SJCRH30 (cell line): ENCODE results near the gene OLA1. TPM values are rescaled to one million over a fixed set of nuclear protein-coding genes. Genes with fewer than 3 reads are reported as not detected.

ENCODE experiments used
- DNase-seq, 2 experiments: peaks; one replicate each; pipeline ENCODE4 v3.0.0-alpha.2; 2015 to 2020
- H3K27ac ChIP-seq: fragments of 250-450 bp; sonication (Bioruptor Pico); 2 replicates; pipeline ENCODE4 v1.5.1; 2020; ENCODE audit warnings: mild to moderate bottlenecking, moderate library complexity
- H3K27me3 ChIP-seq: fragments of 250-450 bp; sonication (Bioruptor Pico); 2 replicates; pipeline ENCODE4 v1.5.1; 2020; ENCODE audit warnings: mild to moderate bottlenecking, moderate library complexity
- H3K36me3 ChIP-seq: fragments of 250-450 bp; sonication (Bioruptor Pico); 2 replicates; pipeline ENCODE4 v1.5.1; 2020; ENCODE audit warnings: mild to moderate bottlenecking, moderate library complexity
- H3K4me1 ChIP-seq: fragments of 250-450 bp; sonication (Bioruptor Pico); 2 replicates; pipeline ENCODE4 v1.5.1; 2020; ENCODE audit warnings: mild to moderate bottlenecking, moderate library complexity
- H3K4me3 ChIP-seq: fragments of 250-450 bp; sonication (Bioruptor Pico); 2 replicates; pipeline ENCODE4 v1.5.1; 2020; ENCODE audit warnings: mild to moderate bottlenecking, moderate library complexity
- H3K9me3 ChIP-seq: fragments of 250-450 bp; sonication (Bioruptor Pico); replicated peaks from 2 replicates; pipeline ENCODE4 v1.5.1; 2020; ENCODE audit warnings: mild to moderate bottlenecking, moderate library complexity
- total RNA-seq: library from RNA; depleted of rRNA; stranded (reverse); fragments of >200 nt; shearing (Covaris generic); gene quantifications from 2 replicates; pipeline ENCODE4 v1.2.3, GENCODE V29; 2014

The OLA1 gene
- total RNA-seq, 1 experiment from 2014 or later, result 231 TPM

GRCh38 chr2:174088706-174089460 lies 159.4 kb downstream of the OLA1 start:
- no peaks in the 10 kb centered on the region for H3K27me3 ChIP-seq
- no peak overlapping the region for H3K27ac ChIP-seq
- H3K4me1 ChIP-seq, result peaks cover 16% of the 10 kb centered on the region
- H3K4me3 ChIP-seq, result no peak overlapping the region
- no peak for DNase-seq
- no peaks in the 10 kb centered on the region for H3K9me3 ChIP-seq
- no peaks in the 10 kb centered on the region; the same call in 1 of the 2 replicates for H3K36me3 ChIP-seq

GRCh38 chr2:174086708-174087107 lies 161.6 kb downstream of the OLA1 start:
- Histone ChIP-seq H3K4me1 (peaks cover 16% of the 10 kb centered on the region), H3K36me3 (no peaks in the 10 kb centered on the region; the same call in 1 of the 2 replicates), H3K27me3 (no peaks in the 10 kb centered on the region), H3K9me3 (no peaks in the 10 kb centered on the region), H3K27ac (no peak overlapping the region), H3K4me3 (no peak overlapping the region)
- DNase-seq, result no peak

GRCh38 chr2:174085781-174086180 lies 162.6 kb downstream of the OLA1 start:
- peak; percentile 47 to 79 for DNase-seq

GRCh38 chr2:174083843-174084458 lies 164.4 kb downstream of the OLA1 start:
- Histone ChIP-seq H3K27me3 (no peaks in the 10 kb centered on the region), H3K4me3 (no peak overlapping the region), H3K4me1 (peaks cover 16% of the 10 kb centered on the region), H3K27ac (no peak overlapping the region), H3K36me3 (no peaks in the 10 kb centered on the region; the same call in 1 of the 2 replicates), H3K9me3 (no peaks in the 10 kb centered on the region)
- DNase-seq, result no peak

More at GRCh38 chr2:174085781-174086180, 162.6 kb downstream of the OLA1 start:
- Histone ChIP-seq H3K4me1 (peaks cover 16% of the 10 kb centered on the region), H3K27ac (peak overlapping the region; percentile 38), H3K4me3 (no peak overlapping the region), H3K27me3 (no peaks in the 10 kb centered on the region), H3K36me3 (no peaks in the 10 kb centered on the region; the same call in 1 of the 2 replicates), H3K9me3 (no peaks in the 10 kb centered on the region)

- H3K4me1 ChIP-seq, result peaks cover 6% of the 10 kb centered on the region
- H3K36me3 ChIP-seq, result no peaks in the 10 kb centered on the region
- H3K27ac ChIP-seq, result no peak overlapping the region
- no peak overlapping the region for H3K4me3 ChIP-seq
- no peak for DNase-seq
- H3K27me3 ChIP-seq, result no peaks in the 10 kb centered on the region
- no peaks in the 10 kb centered on the region for H3K9me3 ChIP-seq
Observed at GRCh38 chr2:174080672-174081121, 167.6 kb downstream of the OLA1 start.

GRCh38 chr2:174078275-174078674 lies 170.1 kb downstream of the OLA1 start:
- Histone ChIP-seq H3K4me3 (no peak overlapping the region), H3K27ac (no peak overlapping the region), H3K9me3 (no peaks in the 10 kb centered on the region), H3K4me1 (no peaks in the 10 kb centered on the region), H3K27me3 (no peaks in the 10 kb centered on the region), H3K36me3 (peaks cover 11% of the 10 kb centered on the region; the same call in 1 of the 2 replicates)
- no peak for DNase-seq

GRCh38 chr2:174076975-174077374 lies 171.4 kb downstream of the OLA1 start:
- Histone ChIP-seq H3K4me1 (no peaks in the 10 kb centered on the region), H3K27me3 (no peaks in the 10 kb centered on the region), H3K36me3 (peaks cover 11% of the 10 kb centered on the region; the same call in 1 of the 2 replicates), H3K9me3 (no peaks in the 10 kb centered on the region), H3K27ac (no peak overlapping the region), H3K4me3 (no peak overlapping the region)
- no peak for DNase-seq

- Histone ChIP-seq H3K4me3 (no peak overlapping the region), H3K4me1 (no peaks in the 10 kb centered on the region), H3K36me3 (peaks cover 11% of the 10 kb centered on the region; the same call in 1 of the 2 replicates), H3K27me3 (no peaks in the 10 kb centered on the region), H3K9me3 (no peaks in the 10 kb centered on the region), H3K27ac (no peak overlapping the region)
- DNase-seq, result no peak
Observed at GRCh38 chr2:174076040-174076439, 172.3 kb downstream of the OLA1 start.

- H3K4me1 ChIP-seq, result no peaks in the 10 kb centered on the region
- DNase-seq, result no peak
- no peak overlapping the region for H3K4me3 ChIP-seq
- peaks cover 11% of the 10 kb centered on the region; the same call in 1 of the 2 replicates for H3K36me3 ChIP-seq
- no peak overlapping the region for H3K27ac ChIP-seq
- no peaks in the 10 kb centered on the region for H3K9me3 ChIP-seq
- no peaks in the 10 kb centered on the region for H3K27me3 ChIP-seq
Observed at GRCh38 chr2:174074831-174075230, 173.5 kb downstream of the OLA1 start.

GRCh38 chr2:174072857-174073256 lies 175.5 kb downstream of the OLA1 start:
- Histone ChIP-seq H3K27ac (no peak overlapping the region), H3K9me3 (no peaks in the 10 kb centered on the region), H3K4me1 (no peaks in the 10 kb centered on the region)

GRCh38 chr2:174072069-174072468 lies 176.3 kb downstream of the OLA1 start:
- no peaks in the 10 kb centered on the region for H3K9me3 ChIP-seq
- H3K4me3 ChIP-seq, result no peak overlapping the region
- H3K27ac ChIP-seq, result no peak overlapping the region
- peaks cover 11% of the 10 kb centered on the region; the same call in 1 of the 2 replicates for H3K36me3 ChIP-seq
- no peaks in the 10 kb centered on the region for H3K27me3 ChIP-seq
- H3K4me1 ChIP-seq, result no peaks in the 10 kb centered on the region
- DNase-seq, result peak in 1 of 2 experiments; percentile 8

More at GRCh38 chr2:174072857-174073256, 175.5 kb downstream of the OLA1 start:
- no peak for DNase-seq
- Histone ChIP-seq H3K36me3 (peaks cover 11% of the 10 kb centered on the region; the same call in 1 of the 2 replicates), H3K27me3 (no peaks in the 10 kb centered on the region), H3K4me3 (no peak overlapping the region)

GRCh38 chr2:174071321-174071720 lies 177.0 kb downstream of the OLA1 start:
- Histone ChIP-seq H3K27me3 (no peaks in the 10 kb centered on the region), H3K9me3 (no peaks in the 10 kb centered on the region), H3K27ac (no peak overlapping the region), H3K4me3 (no peak overlapping the region), H3K4me1 (no peaks in the 10 kb centered on the region), H3K36me3 (peaks cover 11% of the 10 kb centered on the region; the same call in 1 of the 2 replicates)
- DNase-seq, result no peak

GRCh38 chr2:174070281-174070680 lies 178.1 kb downstream of the OLA1 start:
- H3K4me3 ChIP-seq, result no peak overlapping the region
- H3K4me1 ChIP-seq, result no peaks in the 10 kb centered on the region
- H3K27me3 ChIP-seq, result no peaks in the 10 kb centered on the region
- peaks cover 8% of the 10 kb centered on the region; the same call in 1 of the 2 replicates for H3K36me3 ChIP-seq
- H3K9me3 ChIP-seq, result 0 out of 2 replicates have a peak, but pooled peaks cover 3% of the 10 kb centered on the region
- no peak for DNase-seq
- no peak overlapping the region for H3K27ac ChIP-seq

- Histone ChIP-seq H3K27ac (no peak overlapping the region), H3K27me3 (no peaks in the 10 kb centered on the region)
Observed at GRCh38 chr2:174067815-174068214, 180.5 kb downstream of the OLA1 start.

GRCh38 chr2:174066871-174067270 lies 181.5 kb downstream of the OLA1 start:
- peaks cover 4% of the 10 kb centered on the region; the same call in 1 of the 2 replicates for H3K4me1 ChIP-seq
- no peak overlapping the region for H3K27ac ChIP-seq
- H3K36me3 ChIP-seq, result no peaks in the 10 kb centered on the region
- 0 out of 2 replicates have a peak, but pooled peaks cover 3% of the 10 kb centered on the region for H3K9me3 ChIP-seq
- H3K4me3 ChIP-seq, result no peak overlapping the region
- no peaks in the 10 kb centered on the region for H3K27me3 ChIP-seq
- DNase-seq, result no peak

More at GRCh38 chr2:174067815-174068214, 180.5 kb downstream of the OLA1 start:
- H3K4me1 ChIP-seq, result peaks cover 4% of the 10 kb centered on the region; the same call in 1 of the 2 replicates
- H3K4me3 ChIP-seq, result no peak overlapping the region
- no peak for DNase-seq
- H3K36me3 ChIP-seq, result no peaks in the 10 kb centered on the region
- 0 out of 2 replicates have a peak, but pooled peaks cover 3% of the 10 kb centered on the region for H3K9me3 ChIP-seq
